Progenitor cell of endocrine pancreas (in vitro differentiated cells): ENCODE results near the gene HDHD3. TPM values are rescaled to one million over a fixed set of nuclear protein-coding genes. Genes with fewer than 3 reads are reported as not detected.
A peak's percentile ranks its signal among the peaks of the same experiment; 100 is the strongest.

Experiments used
- DNase-seq: peaks from one replicate; pipeline ENCODE4 v3.0.0; 2021; ENCODE audit warnings: low spot score; ENCODE audit not compliant: unreplicated experiment
- H3K27ac Mint-ChIP-seq: 2 replicates; pipeline ENCODE4 v1.8.0; 2021; ENCODE audit warnings: mild to moderate bottlenecking, moderate library complexity, mixed read lengths
- H3K27me3 Mint-ChIP-seq: 2 replicates; pipeline ENCODE4 v1.8.0; 2021; ENCODE audit warnings: mixed read lengths
- H3K36me3 Mint-ChIP-seq: 2 replicates; pipeline ENCODE4 v1.8.0; 2022; ENCODE audit warnings: mixed read lengths; ENCODE audit not compliant: insufficient read depth
- H3K4me1 Mint-ChIP-seq: 2 replicates; pipeline ENCODE4 v1.8.0; 2021; ENCODE audit warnings: low read depth, mixed read lengths
- H3K4me3 Mint-ChIP-seq: 2 replicates; pipeline ENCODE4 v1.8.0; 2021; ENCODE audit warnings: low read depth, mild to moderate bottlenecking, moderate library complexity, mixed read lengths
- H3K9me3 Mint-ChIP-seq: 2 replicates; pipeline ENCODE4 v1.8.0; 2021; ENCODE audit warnings: low read depth, mixed read lengths
- total RNA-seq: library from RNA; stranded (reverse); gene quantifications from 2 replicates; pipeline ENCODE4 v1.2.1, GENCODE V29; 2021
- TF ChIP-seq, protein P1 (sequence below): fragments of 200-600 bp; sonication (generic); IDR thresholded peaks from one replicate; pipeline ENCODE4 v1.5.0; 2021; ENCODE audit warnings: antibody characterized with exemption, mild to moderate bottlenecking; ENCODE audit not compliant: unreplicated experiment

HDHD3 gene
- total RNA-seq, 1 donor from 2014 or later, result 83.9 TPM

DNA sequence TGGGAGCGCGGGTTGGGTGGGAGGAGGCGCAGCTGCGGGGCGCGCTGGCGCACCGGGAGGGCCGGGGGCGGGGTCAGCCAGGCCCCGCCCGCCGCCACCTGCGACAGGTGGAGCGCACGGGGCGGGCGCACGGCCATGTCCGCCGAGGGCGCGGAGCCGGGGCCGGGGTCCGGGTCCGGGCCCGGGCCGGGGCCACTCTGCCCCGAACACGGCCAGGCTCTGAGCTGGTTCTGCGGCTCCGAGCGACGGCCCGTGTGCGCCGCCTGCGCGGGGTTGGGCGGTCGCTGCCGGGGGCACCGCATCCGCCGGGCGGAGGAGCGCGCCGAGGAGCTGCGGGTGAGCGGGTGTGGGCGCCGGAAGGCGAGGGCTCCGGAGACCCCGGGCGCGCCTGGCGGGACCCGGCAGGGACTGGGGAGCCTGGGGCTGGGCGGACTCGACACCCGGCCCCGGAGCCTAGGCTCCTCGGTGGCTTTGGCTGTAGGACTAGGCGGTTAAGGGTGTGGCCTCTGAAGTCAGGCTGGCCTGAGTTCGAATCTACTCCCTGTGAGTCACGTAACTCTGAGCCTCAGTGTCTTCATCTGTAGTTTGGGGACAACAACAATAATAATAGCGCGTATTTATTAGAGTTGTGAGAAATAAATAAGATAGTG, 27.2 kb downstream of the HDHD3 start, which contains the start of gene BSPRY:
TSS of gene BSPRY (plus strand) at position 97 of the 650 bp plus-strand sequence. CDS start at position 136, 39 bp downstream.
- Mint-ChIP-seq H3K9me3 (no peaks in the 10 kb centered on the region), H3K36me3 (peaks cover 4% of the 10 kb centered on the region), H3K4me3 (peak within 1 kb of the TSS; percentile 86), H3K4me1 (peaks cover 9% of the 10 kb centered on the region), H3K27me3 (peaks cover 5% of the 10 kb centered on the region), H3K27ac (peak within 1 kb of the TSS; percentile 77)
- TF ChIP-seq, protein P1, sequence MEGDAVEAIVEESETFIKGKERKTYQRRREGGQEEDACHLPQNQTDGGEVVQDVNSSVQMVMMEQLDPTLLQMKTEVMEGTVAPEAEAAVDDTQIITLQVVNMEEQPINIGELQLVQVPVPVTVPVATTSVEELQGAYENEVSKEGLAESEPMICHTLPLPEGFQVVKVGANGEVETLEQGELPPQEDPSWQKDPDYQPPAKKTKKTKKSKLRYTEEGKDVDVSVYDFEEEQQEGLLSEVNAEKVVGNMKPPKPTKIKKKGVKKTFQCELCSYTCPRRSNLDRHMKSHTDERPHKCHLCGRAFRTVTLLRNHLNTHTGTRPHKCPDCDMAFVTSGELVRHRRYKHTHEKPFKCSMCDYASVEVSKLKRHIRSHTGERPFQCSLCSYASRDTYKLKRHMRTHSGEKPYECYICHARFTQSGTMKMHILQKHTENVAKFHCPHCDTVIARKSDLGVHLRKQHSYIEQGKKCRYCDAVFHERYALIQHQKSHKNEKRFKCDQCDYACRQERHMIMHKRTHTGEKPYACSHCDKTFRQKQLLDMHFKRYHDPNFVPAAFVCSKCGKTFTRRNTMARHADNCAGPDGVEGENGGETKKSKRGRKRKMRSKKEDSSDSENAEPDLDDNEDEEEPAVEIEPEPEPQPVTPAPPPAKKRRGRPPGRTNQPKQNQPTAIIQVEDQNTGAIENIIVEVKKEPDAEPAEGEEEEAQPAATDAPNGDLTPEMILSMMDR, result no peak
- peak; percentile 41 for DNase-seq

DNA sequence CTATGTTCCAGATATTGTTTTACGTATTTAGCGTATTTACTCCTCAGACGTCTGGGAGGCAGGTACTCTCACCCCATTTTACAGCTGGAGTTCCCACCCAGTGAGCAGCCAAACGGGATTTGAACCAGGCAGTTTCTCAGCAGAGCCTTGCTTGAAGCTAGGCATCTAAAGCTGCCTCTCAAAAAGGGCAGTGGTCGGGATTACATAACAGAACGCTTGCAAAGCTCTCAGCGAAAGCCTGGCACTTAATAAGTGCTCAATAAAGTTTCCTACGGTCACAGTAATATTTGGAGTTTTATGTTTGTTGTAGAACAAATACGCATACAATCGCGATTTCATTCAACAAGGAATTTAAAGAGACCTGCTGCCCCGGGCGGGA, 27.7 kb downstream of the HDHD3 start:
- peak overlapping the region; percentile 83 for H3K4me3 Mint-ChIP-seq
- peak overlapping the region; percentile 77 for H3K27ac Mint-ChIP-seq
- DNase-seq, result no peak
- peaks cover 4% of the 10 kb centered on the region for H3K36me3 Mint-ChIP-seq
- H3K4me1 Mint-ChIP-seq, result peaks cover 9% of the 10 kb centered on the region
- peaks cover 5% of the 10 kb centered on the region for H3K27me3 Mint-ChIP-seq
- TF ChIP-seq, protein P1, result no peak
- H3K9me3 Mint-ChIP-seq, result no peaks in the 10 kb centered on the region

DNA sequence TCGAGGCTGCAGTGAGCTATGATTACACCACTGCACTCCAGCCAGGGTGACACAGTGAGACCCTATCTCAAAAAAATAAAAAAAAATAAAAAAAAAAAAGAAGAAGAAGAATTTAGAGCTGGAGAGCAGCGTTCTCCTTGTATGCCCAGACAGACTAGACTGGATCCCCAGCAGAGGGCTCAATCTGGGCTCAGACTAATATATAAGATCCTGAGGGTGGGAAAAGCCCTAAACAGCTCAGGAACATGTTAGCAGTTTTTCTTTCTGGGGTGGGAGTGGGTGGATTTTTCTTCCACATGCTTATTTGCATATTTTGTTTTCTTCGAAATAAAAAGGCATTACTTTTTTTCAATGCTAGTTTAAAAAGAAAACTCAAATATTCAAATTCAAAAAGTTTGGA, 28.3 kb downstream of the HDHD3 start:
- Mint-ChIP-seq H3K36me3 (peaks cover 4% of the 10 kb centered on the region), H3K27ac (no peak overlapping the region), H3K27me3 (peaks cover 5% of the 10 kb centered on the region), H3K4me3 (peak overlapping the region; percentile 83), H3K4me1 (peaks cover 9% of the 10 kb centered on the region), H3K9me3 (no peaks in the 10 kb centered on the region)
- DNase-seq, result no peak
- TF ChIP-seq, protein P1, result no peak

DNA sequence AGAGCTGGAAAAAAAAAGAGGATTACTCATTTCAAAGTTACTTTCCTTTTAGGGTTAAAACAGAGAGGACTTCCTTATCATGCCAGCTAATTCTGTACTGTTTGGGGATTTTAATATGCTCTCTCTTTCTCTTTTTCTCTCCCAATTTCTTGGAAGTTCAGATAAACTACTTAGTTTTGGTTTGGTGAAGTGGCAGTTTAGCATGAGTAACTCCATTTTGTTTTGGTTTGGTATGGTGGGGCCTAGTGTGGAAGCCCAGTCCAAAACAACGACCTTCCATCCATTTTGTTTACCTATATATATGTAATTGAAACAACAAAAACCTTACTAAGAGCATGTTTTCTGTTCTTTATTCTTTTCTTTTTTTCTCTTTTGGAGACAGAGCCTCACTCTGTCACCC, 31.1 kb downstream of the HDHD3 start:
- H3K9me3 Mint-ChIP-seq, result no peaks in the 10 kb centered on the region
- H3K4me3 Mint-ChIP-seq, result no peak overlapping the region
- no peak overlapping the region for H3K27ac Mint-ChIP-seq
- H3K27me3 Mint-ChIP-seq, result peaks cover 8% of the 10 kb centered on the region
- H3K36me3 Mint-ChIP-seq, result no peaks in the 10 kb centered on the region
- TF ChIP-seq, protein P1, result no peak
- peaks cover 7% of the 10 kb centered on the region for H3K4me1 Mint-ChIP-seq
- no peak for DNase-seq

DNA sequence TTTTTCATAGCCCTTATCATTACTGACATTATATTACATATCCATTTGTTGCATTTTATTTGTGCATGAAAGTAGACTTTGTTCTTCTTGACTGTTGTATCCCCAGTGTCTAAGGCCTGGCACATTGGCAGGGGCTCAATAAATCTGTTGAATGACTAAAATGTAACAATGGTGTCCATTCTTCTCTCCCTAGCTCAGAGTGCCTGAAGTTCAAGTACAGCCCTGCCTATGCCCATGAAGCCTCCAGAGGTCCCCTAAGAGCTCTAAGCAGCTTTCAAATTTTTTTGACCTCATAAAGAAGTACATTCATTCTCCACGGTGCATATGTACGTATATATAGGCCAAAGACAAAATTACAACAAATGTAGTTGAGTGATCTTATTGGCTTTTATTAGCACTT, 31.6 kb downstream of the HDHD3 start:
- peaks cover 8% of the 10 kb centered on the region for H3K27me3 Mint-ChIP-seq

More for the DNA sequence above, 31.6 kb downstream of the HDHD3 start:
- no peak for DNase-seq
- Mint-ChIP-seq H3K4me3 (no peak overlapping the region), H3K9me3 (no peaks in the 10 kb centered on the region), H3K4me1 (peaks cover 5% of the 10 kb centered on the region), H3K36me3 (no peaks in the 10 kb centered on the region), H3K27ac (no peak overlapping the region)
- TF ChIP-seq, protein P1, result no peak
